Heart left ventricle (tissue), 13 donors: Measurements from ENCODE around the gene HOXB7.

Source experiments
- CTCF ChIP-seq, 12 donors: fragments of 200-600 bp; sonication (generic) in 4 of 12; IDR thresholded peaks; one replicate each; pipeline versions ENCODE4 v1.5.0 to v1.8.0; 2018 to 2022; ENCODE audit warnings: antibody characterized with exemption in 12 of 12, mild to moderate bottlenecking in 5 of 12
- POLR2A ChIP-seq, 2 donors: fragments of 450-650 bp; IDR thresholded peaks; one replicate each; pipeline ENCODE4 v1.6.1; 2017; ENCODE audit warnings: antibody characterized with exemption in 2 of 2, mild to moderate bottlenecking in 2 of 2, moderate library complexity in 2 of 2
- donor health status: ischemic (EF 13 %, LVEDD 7.1; RV severe dilation, severe dysfunction).
- donor health status: DM: no; HTN: yes; CAD: no.
- donor health status: DM: no; HTN: no; CAD: no.
- donor health status: ischemic (EF 25% LVEDD 6.9; RV normal size, moderate dysfunction).
- donor health status: ischemic (EF 25% LVEDD 5.7; RV mildly dilated, moderate dysfunction).
- donor health status: ischemic (EF 35%, LVEDD 5.7; RV mildly dilated, moderate dysfunction).
- donor health status: nonischemic (EF 11% LVEDD 7.7; RV severe dilation, severe dysfunction).
- donor health status: DM: yes; HTN: yes; CAD: no.
- donor health status: PGD.
- donor health status: ischemic (EF 29% LVEDD 5.4; RV normal size, mild dysfunction).
- donor health status: nonischemic (EF 23%, LVEDD 6.1; RV moderate dilation, normal function).

GRCh38 chr17:48639136-48639535, 28.3 kb upstream of the HOXB7 start:
- TF ChIP-seq CTCF (IDR thresholded peaks at IDR 0.05) (no peak), POLR2A (IDR thresholded peaks at IDR 0.05) (no peak)
